H54 (cell line): Measurements from ENCODE around the gene THUMPD3.

Source experiments
- DNase-seq: peaks from one replicate; pipeline ENCODE4 v3.0.0; 2011; ENCODE audit warnings: low spot score, mixed read lengths; ENCODE audit not compliant: insufficient read length
- FAIRE-seq: peaks from 3 replicates; lab custom pipeline; 2011; peaks lifted over from hg19 to GRCh38; lab: Jason Lieb, UNC
- POLR2A ChIP-seq: IDR thresholded peaks from 2 replicates; pipeline ENCODE4 v1.6.1; 2011; ENCODE audit warnings: low read depth, mild to moderate bottlenecking, low read length

THUMPD3 gene

GRCh38 chr3:9384141-9384828, 21.4 kb downstream of the THUMPD3 start:
- DNase-seq (no peak), FAIRE-seq (no peak)
- TF ChIP-seq POLR2A: no peak

- peak; percentile 11 for FAIRE-seq
- no peak for DNase-seq
- TF ChIP-seq POLR2A: no peak
Measured at GRCh38 chr3:9385187-9386077, 22.6 kb downstream of the THUMPD3 start.

- no peak for TF ChIP-seq POLR2A
- DNase-seq (no peak), FAIRE-seq (no peak)
Measured at GRCh38 chr3:9386078-9386459, 23.2 kb downstream of the THUMPD3 start.

GRCh38 chr3:9386501-9387321, 23.9 kb downstream of the THUMPD3 start:
- FAIRE-seq (no peak), DNase-seq (no peak)
- no peak for TF ChIP-seq POLR2A

GRCh38 chr3:9387322-9387655, 24.4 kb downstream of the THUMPD3 start:
- DNase-seq: no peak
- TF ChIP-seq POLR2A: no peak
- FAIRE-seq: peak; percentile 71

- DNase-seq: no peak
- peak; percentile 68 for FAIRE-seq
- TF ChIP-seq POLR2A: no peak
Measured at GRCh38 chr3:9388142-9388541, 25.3 kb downstream of the THUMPD3 start.

GRCh38 chr3:9388562-9389272, 25.9 kb downstream of the THUMPD3 start:
- DNase-seq (no peak), FAIRE-seq (no peak)
- no peak for TF ChIP-seq POLR2A

- DNase-seq (no peak), FAIRE-seq (no peak)
- no peak for TF ChIP-seq POLR2A
Measured at GRCh38 chr3:9390265-9390888, 27.5 kb downstream of the THUMPD3 start.

- FAIRE-seq: no peak
- no peak for TF ChIP-seq POLR2A
- no peak for DNase-seq
Measured at GRCh38 chr3:9392041-9392440, 29.2 kb downstream of the THUMPD3 start.

- FAIRE-seq (no peak), DNase-seq (no peak)
- no peak for TF ChIP-seq POLR2A
Measured at GRCh38 chr3:9395570-9396300, 32.9 kb downstream of the THUMPD3 start.

GRCh38 chr3:9396301-9396631, 33.4 kb downstream of the THUMPD3 start:
- peak; percentile 89 for FAIRE-seq
- TF ChIP-seq POLR2A: peak; percentile 30
- peak; percentile 80 for DNase-seq

- TF ChIP-seq POLR2A: peak; percentile 37
- FAIRE-seq (peak; percentile 89), DNase-seq (peak; percentile 80)
Measured at GRCh38 chr3:9396632-9397331, 33.9 kb downstream of the THUMPD3 start.
